HG03159 (cell line): Measurements from ENCODE around the gene PRMT9.

ENCODE experiments used
- ATAC-seq: cut with Tn5 transposase; IDR thresholded peaks from one replicate; pipeline ENCODE4 v1.9.1; 2021; ENCODE audit warnings: mild to moderate bottlenecking, moderate library complexity; ENCODE audit not compliant: unreplicated experiment

The PRMT9 gene

DNA sequence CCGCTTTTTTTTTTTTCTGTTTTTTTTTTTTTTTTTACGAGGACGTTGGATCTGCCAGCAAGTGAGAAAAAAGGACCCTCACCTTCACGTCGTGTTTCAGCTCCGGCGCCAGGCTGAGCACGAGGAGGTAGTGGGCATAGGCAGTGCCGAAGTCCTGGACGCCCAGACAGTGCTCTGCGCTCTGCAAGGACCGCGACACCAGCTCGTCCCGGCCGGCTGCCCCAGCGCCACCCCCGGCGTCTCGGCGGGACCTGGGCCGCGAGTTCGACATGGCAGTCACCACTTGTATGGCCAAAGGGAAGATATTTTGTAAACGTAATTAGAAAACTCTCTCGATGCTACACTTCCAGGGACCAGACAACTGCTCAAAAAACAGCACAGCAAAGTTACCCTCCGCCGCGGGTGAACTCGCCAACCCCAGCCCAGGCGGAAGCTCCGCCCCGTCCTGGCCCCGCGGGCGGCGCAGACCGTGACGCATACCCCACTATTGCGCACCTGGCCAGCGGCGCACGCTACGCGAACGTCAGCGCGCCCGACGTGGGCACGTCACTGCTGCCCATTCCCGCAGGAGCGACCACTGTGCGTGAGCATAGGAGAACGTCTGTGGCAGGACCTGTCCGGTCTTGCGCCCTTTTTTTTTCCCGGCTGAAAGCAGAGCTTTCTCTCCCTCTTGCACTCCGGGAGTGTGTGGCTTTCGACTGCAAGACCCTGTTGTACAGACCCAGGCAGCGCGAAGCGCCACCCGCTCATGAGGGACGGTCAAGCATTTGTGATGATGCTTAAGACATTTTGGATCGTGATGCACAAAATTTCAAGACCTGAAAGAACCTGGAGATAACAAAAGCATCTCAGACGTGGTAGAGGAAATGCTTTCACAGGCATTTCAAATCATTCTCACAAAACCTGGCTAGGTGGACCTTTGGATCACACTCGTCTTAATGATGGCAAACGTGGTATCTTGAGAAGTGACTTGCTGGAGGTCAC, at the start of gene PRMT9:
Gene PRMT9 (minus strand): TSS at position 447 of the 984 bp plus-strand sequence. CDS start 176 bp downstream, at position 271.
- ATAC-seq = peak; percentile 99

GRCh38 chr4:147732518-147733235, 48.7 kb upstream of the PRMT9 start:
- ATAC-seq = peak; percentile 33

DNA sequence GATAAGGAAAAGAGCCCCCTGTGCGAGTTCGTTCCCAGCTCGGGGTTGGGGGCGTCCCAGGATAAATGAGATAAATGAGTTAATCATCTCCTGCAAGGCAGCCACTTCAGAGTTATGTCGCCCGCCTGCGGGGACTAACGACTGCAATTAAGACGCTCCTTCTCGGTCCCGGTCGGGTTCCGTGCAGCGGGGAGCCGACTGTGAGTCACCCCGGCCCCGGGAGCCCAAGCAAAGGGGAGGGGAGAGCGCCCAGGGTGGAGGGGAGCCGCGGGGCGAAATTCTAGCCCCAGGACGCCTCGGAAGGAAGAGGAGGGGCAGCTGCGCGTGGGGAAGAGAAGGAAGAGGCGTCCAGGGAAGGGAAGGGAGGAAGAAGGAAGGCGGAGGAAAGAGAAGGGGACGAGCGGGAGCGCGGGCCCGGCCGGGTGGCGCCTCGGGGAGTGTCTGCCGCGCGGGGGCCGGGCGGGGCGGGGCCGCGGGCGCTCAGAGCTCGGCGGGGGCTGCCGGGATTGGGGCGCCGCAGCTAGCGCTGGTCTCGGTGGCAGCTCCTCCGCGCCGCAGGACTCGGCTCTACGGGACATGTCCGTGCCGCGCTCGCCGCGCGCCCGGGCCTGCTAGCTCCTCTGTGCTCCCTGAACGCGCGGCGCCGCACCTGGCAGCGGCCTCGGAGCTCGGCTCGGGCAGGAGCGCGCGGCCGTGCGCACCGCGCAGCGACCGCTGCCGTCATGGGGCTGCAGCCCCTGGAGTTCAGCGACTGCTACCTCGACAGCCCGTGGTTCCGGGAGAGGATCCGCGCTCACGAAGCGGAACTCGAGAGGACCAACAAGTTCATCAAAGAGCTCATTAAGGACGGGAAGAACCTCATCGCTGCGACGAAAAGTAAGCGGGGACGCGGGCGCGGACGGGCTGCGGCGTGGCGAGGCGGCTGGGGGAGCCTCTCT, 47.9 kb upstream of the PRMT9 start, which contains the start of gene ARHGAP10:
Gene ARHGAP10 (plus strand): TSS at position 509 of the 938 bp plus-strand sequence. CDS start 214 bp downstream, at position 723.
- ATAC-seq = peak; percentile 58

- ATAC-seq = no peak
Observed at GRCh38 chr4:147730333-147730732, 46.4 kb upstream of the PRMT9 start.

DNA sequence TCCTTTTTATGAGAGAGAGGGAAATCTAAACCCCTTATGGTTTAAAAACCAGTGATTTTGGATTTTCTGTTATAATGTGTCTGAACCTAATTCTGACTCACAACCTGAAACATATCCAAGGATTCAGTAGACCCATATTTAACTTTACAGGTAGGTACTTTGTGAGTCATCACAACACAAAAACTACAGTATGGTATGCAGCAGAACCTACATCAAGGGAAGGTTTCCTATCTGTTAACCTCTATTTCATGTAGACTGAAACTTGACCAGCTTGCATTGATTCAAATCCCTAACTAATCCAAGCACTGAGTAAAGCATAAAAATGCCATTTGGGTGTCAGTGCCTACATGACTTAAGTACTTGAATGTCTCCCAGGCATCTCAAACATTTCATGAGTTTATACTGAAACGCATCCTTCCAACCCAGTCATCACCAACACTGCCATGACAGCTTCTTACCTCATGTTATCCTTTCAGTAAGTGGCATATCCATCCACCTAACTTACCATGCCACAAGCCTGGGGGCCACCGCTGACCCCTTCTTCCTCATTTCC, 43.6 kb upstream of the PRMT9 start:
- no peak for ATAC-seq

DNA sequence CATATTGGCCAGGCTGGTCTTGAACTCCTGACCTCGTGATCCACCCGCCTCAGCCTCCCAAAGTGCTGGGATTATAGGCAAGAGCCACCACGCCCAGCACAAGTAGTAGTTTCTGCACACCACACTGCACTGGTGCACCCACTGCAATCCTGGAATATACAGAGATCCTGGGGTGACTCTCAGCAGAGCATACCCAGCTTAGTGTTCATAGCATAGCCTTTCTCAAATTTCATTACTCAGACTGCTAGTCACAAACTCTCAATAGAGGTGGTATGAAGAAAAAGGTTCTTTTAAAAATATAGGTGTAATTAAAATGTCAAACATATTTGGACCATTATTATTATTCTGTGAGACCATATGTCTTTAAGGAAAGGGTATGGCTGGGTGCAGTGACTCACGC, 41.7 kb upstream of the PRMT9 start:
- no peak for ATAC-seq

GRCh38 chr4:147724468-147725201, 40.7 kb upstream of the PRMT9 start:
- no peak for ATAC-seq

DNA sequence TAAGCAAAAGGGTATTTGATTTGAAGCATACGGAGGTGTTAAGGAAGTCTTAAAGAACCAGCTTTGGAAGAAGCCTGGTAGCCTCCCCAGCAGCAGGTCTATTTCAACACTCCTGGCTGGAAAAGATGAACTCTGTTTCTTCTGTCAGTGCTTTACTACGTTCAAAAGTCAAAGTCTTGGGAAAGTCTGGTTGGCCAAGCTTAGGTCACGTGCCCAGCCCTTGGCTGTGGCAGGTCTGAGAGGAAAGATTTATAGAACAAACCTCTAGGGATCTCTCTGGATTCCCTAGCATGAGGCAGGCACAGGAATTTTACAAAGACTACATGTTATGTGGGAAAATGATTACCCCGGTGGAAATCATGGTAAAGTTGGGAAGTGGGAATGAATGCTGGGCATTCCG, 39.4 kb upstream of the PRMT9 start:
- ATAC-seq = no peak

DNA sequence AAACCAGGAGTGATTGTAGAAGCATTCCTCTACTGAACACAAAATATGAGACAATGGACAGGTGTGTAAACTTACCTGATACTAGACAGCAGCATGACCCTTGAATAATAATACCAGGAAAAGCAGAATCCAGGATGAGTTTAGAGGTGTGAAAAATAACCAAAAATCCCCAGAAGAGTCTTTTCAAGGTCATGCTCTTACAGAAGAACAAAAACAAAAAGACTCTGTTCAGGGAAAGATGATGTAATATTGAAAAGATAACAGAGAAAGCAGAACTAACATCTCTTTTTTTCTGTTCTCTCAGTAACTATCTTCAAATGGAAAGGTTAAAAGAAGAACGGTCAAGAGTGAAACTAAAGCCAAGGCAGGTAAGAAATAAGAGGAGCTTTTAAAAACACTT, 33.9 kb upstream of the PRMT9 start:
- peak; percentile 88 for ATAC-seq

DNA sequence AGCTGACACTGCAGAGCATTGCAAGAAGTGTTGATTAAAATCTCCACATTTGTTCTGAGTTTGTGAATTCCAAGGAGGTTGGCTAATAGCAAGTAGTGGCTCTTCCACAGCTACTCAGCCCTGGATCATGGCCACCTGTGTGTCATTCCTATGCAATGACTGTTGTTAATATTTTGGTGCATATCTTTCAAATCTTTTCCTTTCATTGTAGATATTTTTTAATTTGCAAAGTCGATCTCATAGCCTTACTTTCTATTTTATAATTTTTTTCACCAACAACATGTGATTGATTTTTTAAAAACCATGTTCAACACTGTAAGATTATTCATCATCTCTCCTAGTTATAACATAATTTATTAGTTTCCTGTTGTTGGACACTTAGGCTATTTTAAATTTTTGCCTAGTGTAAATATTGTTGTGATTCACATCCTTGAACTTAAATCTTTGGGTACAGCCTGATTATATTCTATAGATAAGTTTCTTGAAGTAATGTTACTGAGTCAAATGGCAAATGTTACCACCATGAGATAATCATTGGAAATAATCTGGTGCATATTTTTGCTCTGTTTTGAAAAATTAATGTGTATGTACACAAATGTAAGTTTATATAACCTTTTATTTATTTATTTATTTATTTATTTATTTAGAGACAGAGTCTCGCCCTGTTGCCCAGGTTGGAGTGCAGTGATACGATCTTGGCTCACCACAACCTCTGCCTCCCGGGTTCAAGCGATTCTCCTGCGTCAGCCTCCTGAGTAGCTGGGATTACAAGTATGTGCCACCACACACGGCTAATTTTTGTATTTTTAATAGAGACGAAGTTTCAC, 30.8 kb upstream of the PRMT9 start:
- ATAC-seq = no peak

DNA sequence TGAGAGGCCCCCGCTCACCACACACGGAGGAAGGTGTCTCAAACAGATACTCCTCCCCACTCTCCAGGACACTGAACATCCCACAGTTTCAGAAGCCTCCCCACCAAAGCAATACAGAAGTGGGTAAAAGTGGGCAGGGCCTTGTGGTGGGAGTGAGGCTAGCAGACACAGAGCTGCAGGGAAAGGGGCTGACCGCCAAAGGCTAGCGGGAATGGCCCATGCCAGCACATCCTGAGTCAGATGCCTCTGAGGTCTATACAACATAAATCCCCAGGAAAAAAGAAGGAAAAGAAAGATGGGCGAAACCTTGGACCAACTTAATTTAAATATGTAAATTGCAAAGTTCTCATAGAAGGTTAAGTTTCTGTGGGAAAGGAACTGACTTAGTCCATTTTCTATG, 26.0 kb upstream of the PRMT9 start:
- no peak for ATAC-seq

GRCh38 chr4:147707892-147708672, 24.1 kb upstream of the PRMT9 start:
- peak; percentile 65 for ATAC-seq

DNA sequence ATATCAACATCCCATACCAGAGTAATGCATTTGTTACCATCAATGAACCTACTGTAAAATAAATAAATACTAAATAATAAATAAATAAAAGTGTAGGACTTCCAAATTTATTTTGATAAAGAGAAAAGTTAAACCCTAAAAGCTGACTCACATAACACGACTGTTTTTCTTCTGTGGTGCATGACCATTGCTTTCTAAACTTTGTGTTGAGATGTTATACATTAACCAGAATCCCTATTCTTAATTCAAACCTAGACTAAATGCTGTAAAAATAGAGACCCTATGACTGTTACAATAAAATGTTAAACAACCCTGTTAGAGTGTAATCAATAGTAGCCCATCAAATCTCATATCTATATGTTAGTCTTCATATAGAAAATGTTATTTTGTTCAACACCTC, 20.9 kb upstream of the PRMT9 start:
- no peak for ATAC-seq

DNA sequence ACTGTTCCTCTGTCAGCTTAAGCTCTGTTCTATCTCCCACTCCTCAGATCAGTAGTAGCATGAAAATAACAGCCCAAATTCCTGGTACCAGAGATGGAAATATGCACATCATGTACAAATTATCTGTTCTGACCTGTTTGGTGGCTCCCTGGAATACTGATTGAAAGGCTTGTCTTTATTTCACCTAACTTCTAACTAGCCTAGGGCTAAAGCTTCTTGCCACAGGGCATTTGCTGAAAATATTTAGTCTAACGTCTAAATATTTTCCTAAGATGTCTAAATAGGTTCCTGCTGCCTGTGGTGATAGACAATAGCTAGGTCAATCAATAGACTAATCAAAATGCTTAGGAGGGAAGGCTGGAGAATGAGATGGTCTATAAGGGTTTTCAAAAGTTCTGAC, 12.9 kb upstream of the PRMT9 start:
- ATAC-seq = no peak

DNA sequence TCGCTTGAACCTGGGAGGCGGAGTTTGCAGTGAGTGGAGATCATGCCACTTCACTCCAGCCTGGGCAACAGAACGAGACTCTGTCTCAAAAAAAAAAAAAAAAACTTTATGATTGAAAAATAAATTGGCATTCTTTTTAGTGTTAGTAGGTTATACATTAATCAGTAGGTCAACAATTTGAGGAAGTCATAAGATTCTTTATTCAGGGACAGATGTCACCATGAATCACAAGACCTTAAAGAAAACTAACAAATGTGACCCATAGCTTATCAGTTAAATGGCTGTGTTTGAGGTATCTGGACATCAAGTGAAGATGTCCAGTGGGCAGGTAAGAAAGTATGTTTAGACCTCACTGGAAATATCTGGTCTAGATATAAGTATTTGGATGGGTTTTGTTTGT, 9.3 kb upstream of the PRMT9 start:
- ATAC-seq = no peak

- ATAC-seq = no peak
Observed at GRCh38 chr4:147691820-147692219, 7.9 kb upstream of the PRMT9 start.

DNA sequence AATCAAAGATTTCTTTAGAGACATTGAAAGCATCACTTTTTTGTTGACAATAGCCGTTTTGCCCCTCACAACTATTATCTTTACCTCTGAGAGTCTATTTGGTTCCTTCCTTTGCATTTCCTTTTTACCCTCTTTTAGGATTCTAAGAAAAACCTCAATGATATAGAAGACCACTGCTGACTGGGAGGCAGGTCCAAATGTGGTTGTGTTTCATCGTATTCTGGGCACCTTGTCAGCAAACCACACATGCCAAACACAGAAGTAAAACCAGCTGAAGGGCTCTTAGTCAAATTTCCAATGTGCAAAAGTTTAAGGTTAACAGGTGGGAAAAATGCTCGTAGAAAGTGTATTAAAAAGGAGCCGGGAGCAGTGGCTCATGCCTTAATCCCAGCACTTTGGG, 5.1 kb upstream of the PRMT9 start:
- ATAC-seq = no peak

DNA sequence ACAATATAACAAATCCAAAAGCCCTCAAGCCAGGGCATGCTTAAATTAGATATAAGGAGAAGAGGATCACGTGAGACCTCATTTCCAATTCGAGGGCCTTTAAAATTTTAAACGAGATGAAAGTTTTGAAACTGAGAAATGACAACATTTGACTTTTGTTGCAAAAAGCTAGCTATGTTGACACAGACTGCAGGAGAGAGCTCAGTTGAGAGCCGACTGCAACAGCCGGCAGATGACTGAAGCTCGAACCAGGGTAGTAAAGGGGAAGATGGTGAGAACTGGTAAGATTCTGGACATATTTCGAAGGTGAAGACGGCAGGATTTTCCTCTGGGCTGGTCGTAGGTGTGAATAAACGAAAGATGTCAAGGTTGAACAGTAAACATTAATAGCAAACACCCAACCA, 773 bp downstream of the PRMT9 start:
- no peak for ATAC-seq
